ENCODE results near the gene PCDH15.

PCDH15 gene

GRCh38 chr10:54702583-54703485, 98.2 kb downstream of the PCDH15 start:
- DNase-seq: no peak

- no peak for DNase-seq
These were observed 109.7 kb downstream of the PCDH15 start for GRCh38 chr10:54691331-54691730.

- no peak for DNase-seq
These were observed 118.5 kb downstream of the PCDH15 start for GRCh38 chr10:54682554-54682953.

GRCh38 chr10:54681136-54681535, 119.9 kb downstream of the PCDH15 start:
- no peak for DNase-seq

- no peak for DNase-seq
These were observed 133.9 kb downstream of the PCDH15 start for GRCh38 chr10:54667136-54667535.

- DNase-seq: no peak
These were observed 134.8 kb downstream of the PCDH15 start for GRCh38 chr10:54666192-54666591.

- DNase-seq: no peak
These were observed 135.9 kb downstream of the PCDH15 start for GRCh38 chr10:54665095-54665494.

- no peak for DNase-seq
These were observed 140.6 kb downstream of the PCDH15 start for GRCh38 chr10:54660397-54660796.

- no peak for DNase-seq
These were observed 144.4 kb downstream of the PCDH15 start for GRCh38 chr10:54656643-54657042.

GRCh38 chr10:54653518-54653917, 147.5 kb downstream of the PCDH15 start:
- no peak for DNase-seq

- DNase-seq: no peak
These were observed 150.5 kb downstream of the PCDH15 start for GRCh38 chr10:54650547-54650946.

- DNase-seq: no peak
These were observed 179.0 kb downstream of the PCDH15 start for GRCh38 chr10:54622017-54622416.

- DNase-seq: no peak
These were observed 180.7 kb downstream of the PCDH15 start for GRCh38 chr10:54620352-54620751.

GRCh38 chr10:54614072-54614471, 187.0 kb downstream of the PCDH15 start:
- DNase-seq: no peak

GRCh38 chr10:54613162-54613561, 187.9 kb downstream of the PCDH15 start:
- no peak for DNase-seq

- no peak for DNase-seq
These were observed 191.6 kb downstream of the PCDH15 start for GRCh38 chr10:54609423-54609822.

GRCh38 chr10:54607983-54608382, 193.0 kb downstream of the PCDH15 start:
- DNase-seq: no peak

- DNase-seq: no peak
These were observed 206.7 kb downstream of the PCDH15 start for GRCh38 chr10:54594289-54594688.

- DNase-seq: no peak
These were observed 213.1 kb downstream of the PCDH15 start for GRCh38 chr10:54587971-54588370.

GRCh38 chr10:54585572-54585971, 215.5 kb downstream of the PCDH15 start:
- DNase-seq: no peak

GRCh38 chr10:54577682-54578081, 223.3 kb downstream of the PCDH15 start:
- DNase-seq: no peak

GRCh38 chr10:54576541-54576940, 224.5 kb downstream of the PCDH15 start:
- DNase-seq: no peak

- no peak for DNase-seq
These were observed 241.5 kb downstream of the PCDH15 start for GRCh38 chr10:54559498-54559897.

- DNase-seq: no peak
These were observed 247.0 kb downstream of the PCDH15 start for GRCh38 chr10:54554028-54554427.

GRCh38 chr10:54550016-54550415, 251.0 kb downstream of the PCDH15 start:
- DNase-seq: no peak
